Thyroid gland (tissue), 4 donors: ENCODE results near the gene RCOR1. TPM values are rescaled to one million over a fixed set of nuclear protein-coding genes. Genes with fewer than 3 reads are reported as not detected.

Experiments used
- DNase-seq, 2 donors: peaks; one replicate each; pipeline ENCODE4 v3.0.0-alpha.2; 2019
- H3K27ac ChIP-seq, 3 donors: fragments of 200-600 bp; sonication (generic); 1 replicate in 2 of 3; 2 replicates in 1 of 3; pipeline ENCODE4 v1.5.1; 2016 to 2019; ENCODE audit warnings: mild to moderate bottlenecking in 1 of 3, moderate library complexity in 1 of 3
- H3K27me3 ChIP-seq: fragments of 200-600 bp; sonication (generic); one replicate; pipeline ENCODE4 v1.5.1; 2019
- H3K36me3 ChIP-seq, 2 donors: fragments of 200-600 bp; sonication (generic); one replicate each; pipeline ENCODE4 v1.5.1; 2016 to 2019
- H3K4me1 ChIP-seq, 2 donors: fragments of 200-600 bp; sonication (generic); one replicate each; pipeline ENCODE4 v1.5.1; 2017 to 2019
- H3K4me3 ChIP-seq, 3 donors: fragments of 200-600 bp; sonication (generic); replicated peaks in 1 of 3; 1 replicate in 2 of 3; 2 replicates in 1 of 3; pipeline ENCODE4 v1.5.1; 2016; ENCODE audit warnings: mild to moderate bottlenecking in 1 of 3
- H3K9me3 ChIP-seq: fragments of 200-600 bp; sonication (generic); one replicate; pipeline ENCODE4 v1.5.1; 2017
- CTCF ChIP-seq, 6 experiments: fragments of 200-600 bp in 3 of 6; fragments of 450-650 bp in 3 of 6; sonication (generic) in 3 of 6; IDR thresholded peaks; one replicate each; pipeline ENCODE4 v1.5.1; 2016 to 2019; ENCODE audit warnings: antibody characterized with exemption in 6 of 6, mild to moderate bottlenecking in 2 of 6, inconsistent platforms in 1 of 6, moderate library complexity in 1 of 6
- POLR2A ChIP-seq, 2 donors: fragments of 450-650 bp; IDR thresholded peaks; one replicate each; pipeline ENCODE4 v1.6.1; 2017; ENCODE audit warnings: antibody characterized with exemption in 2 of 2, mild to moderate bottlenecking in 2 of 2, moderate library complexity in 1 of 2
- WGBS, 2 donors: methylation state at CpG; one replicate each; pipeline ENCODE4 v1.1.5; 2017; 5-methylcytosine and 5-hydroxymethylcytosine counted together
- intact Hi-C: fragments of 100-400 bp; cut with DNase I; formaldehyde crosslinking; loops from one replicate; pipeline ENCODE4 v1.15.1; 2023
- total RNA-seq, 4 donors: library from RNA; depleted of rRNA; stranded (reverse); fragments of >200 nt; gene quantifications; one replicate each; pipeline ENCODE4 v1.2.3, GENCODE V29; 2016

Gene RCOR1
- total RNA-seq, 4 donors from 2014 or later: 9.4 to 14.2 (median 11.3) TPM

- Histone ChIP-seq H3K36me3 (no peaks in the 10 kb centered on the region), H3K4me3 (no peak overlapping the region), H3K27me3 (no peaks in the 10 kb centered on the region), H3K9me3 (no peaks in the 10 kb centered on the region), H3K4me1 (peaks cover 13 to 14% of the 10 kb centered on the region in 2 donors), H3K27ac (no peak overlapping the region)
- peak; percentile 17 to 22 for DNase-seq
- intact Hi-C loops: no loop called here
- TF ChIP-seq POLR2A (IDR thresholded peaks at IDR 0.05) (no peak), CTCF (IDR thresholded peaks at IDR 0.05) (peak in 1 of 6 experiments; percentile 25)
- WGBS, 2 donors: 50 to 74% methylated on average over 9 to 12 of the region's 13 CpGs
Measured at GRCh38 chr14:102590667-102591099, 1.8 kb upstream of the RCOR1 start.

DNA sequence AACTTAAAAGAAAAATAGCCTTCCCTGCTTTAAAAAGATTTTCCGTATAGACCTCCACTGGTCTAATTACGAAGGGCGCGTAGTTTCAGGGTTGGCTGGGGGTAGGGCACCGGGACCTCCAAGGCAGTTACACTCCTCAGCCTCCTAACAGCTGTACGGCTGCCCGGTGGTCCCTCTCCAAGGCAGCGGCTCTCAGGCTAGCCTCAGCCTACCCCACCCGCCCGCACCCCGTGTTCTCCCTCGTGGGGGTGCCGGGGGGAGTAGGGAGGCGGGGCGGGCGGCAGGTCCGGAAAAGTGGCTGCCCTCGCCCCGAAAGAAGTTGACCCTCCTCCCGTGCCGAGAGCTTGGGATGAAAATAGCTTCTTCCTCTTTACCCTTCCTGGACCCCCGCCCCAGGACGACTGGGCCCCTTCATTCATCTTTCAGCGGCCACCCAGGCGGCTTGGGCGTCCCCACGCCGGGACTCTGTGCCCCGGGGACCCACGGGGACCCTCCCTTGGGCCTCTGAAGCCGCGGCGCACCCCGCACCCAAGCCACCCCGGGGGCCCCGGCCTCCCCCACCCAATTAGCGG lies 991 bp upstream of the RCOR1 start:
- Histone ChIP-seq H3K4me3 (peak overlapping the region; percentile 86 to 98 (median 95)), H3K4me1 (peaks cover 13 to 14% of the 10 kb centered on the region in 2 donors), H3K27ac (peak overlapping the region; percentile 92 to 98 (median 97)), H3K36me3 (no peaks in the 10 kb centered on the region), H3K27me3 (no peaks in the 10 kb centered on the region), H3K9me3 (no peaks in the 10 kb centered on the region)
- TF ChIP-seq CTCF (IDR thresholded peaks at IDR 0.05) (no peak), POLR2A (IDR thresholded peaks at IDR 0.05) (no peak)
- peak; percentile 26 to 37 for DNase-seq
- intact Hi-C loops: no loop called here
- 3% methylated on average over 15 to 16 of the region's 37 CpGs for WGBS, 2 donors

DNA sequence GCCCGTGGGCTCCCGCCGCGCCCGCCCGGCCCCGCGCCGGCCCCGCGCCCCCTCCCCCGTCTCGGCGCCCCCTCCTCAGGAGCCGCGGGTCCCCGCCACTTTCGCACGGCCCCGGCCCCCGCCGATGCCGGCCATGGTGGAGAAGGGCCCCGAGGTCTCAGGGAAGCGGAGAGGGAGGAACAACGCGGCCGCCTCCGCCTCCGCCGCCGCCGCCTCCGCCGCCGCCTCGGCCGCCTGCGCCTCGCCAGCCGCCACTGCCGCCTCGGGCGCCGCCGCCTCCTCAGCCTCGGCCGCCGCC lies 263 bp downstream of the RCOR1 start:
- TF ChIP-seq POLR2A (IDR thresholded peaks at IDR 0.05): no peak
- no peak for TF ChIP-seq CTCF (IDR thresholded peaks at IDR 0.05)
- no peaks in the 10 kb centered on the region for H3K36me3 ChIP-seq
- H3K9me3 ChIP-seq: no peaks in the 10 kb centered on the region
- no peak for DNase-seq
- H3K4me1 ChIP-seq: peaks cover 13 to 14% of the 10 kb centered on the region in 2 donors
- H3K4me3 ChIP-seq: peak overlapping the region; percentile 85 to 98 (median 86)
- intact Hi-C loops: no loop called here
- H3K27ac ChIP-seq: peak overlapping the region; percentile 78 to 97 (median 92)
- 3% methylated on average over 11 of the region's 49 CpGs; no CpG with 5 or more reads in 1 of the 2 donors for WGBS, 2 donors
- no peaks in the 10 kb centered on the region for H3K27me3 ChIP-seq

DNA sequence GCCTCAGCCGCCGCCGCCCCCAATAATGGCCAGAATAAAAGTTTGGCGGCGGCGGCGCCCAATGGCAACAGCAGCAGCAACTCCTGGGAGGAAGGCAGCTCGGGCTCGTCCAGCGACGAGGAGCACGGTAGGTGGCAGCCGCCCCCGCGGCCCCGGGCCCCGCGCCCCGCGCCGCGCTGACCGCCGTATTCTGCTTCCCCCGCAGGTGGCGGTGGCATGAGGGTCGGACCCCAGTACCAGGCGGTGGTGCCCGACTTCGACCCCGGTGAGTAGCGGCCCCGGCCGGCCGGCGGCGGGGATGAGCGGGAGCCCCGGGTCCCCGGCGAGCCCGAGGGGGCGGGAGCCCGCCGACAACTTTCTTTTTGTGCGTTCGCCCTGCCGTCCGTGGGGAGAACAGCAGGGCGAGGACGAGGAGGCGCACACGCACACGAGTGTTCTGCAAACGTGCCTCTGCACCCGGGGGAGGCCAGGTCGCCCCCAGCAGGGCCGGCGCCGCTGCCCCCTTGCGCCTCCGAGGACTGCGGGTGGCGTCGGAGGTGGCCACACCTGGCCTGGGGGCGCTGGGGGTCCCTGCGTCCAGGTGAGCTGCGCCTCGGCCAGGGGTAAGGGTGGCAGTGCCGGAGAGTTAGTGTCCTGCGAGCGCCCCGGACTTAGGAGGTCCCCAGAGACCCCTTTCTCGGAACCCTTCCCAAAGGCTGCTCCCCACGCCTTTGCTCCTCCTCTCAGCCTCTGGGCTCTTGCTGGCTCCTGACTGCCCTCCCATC lies 794 bp downstream of the RCOR1 start:
- H3K36me3 ChIP-seq: no peaks in the 10 kb centered on the region
- H3K27me3 ChIP-seq: no peaks in the 10 kb centered on the region
- H3K4me1 ChIP-seq: peaks cover 13 to 14% of the 10 kb centered on the region in 2 donors
- intact Hi-C loops: no loop called here
- H3K9me3 ChIP-seq: no peaks in the 10 kb centered on the region
- TF ChIP-seq CTCF (IDR thresholded peaks at IDR 0.05) (peak in 4 of 6 experiments; percentile 11 to 40 (median 22)), POLR2A (IDR thresholded peaks at IDR 0.05) (no peak)
- peak; percentile 53 to 58 for DNase-seq
- H3K4me3 ChIP-seq: peak overlapping the region; percentile 85 to 98 (median 86)
- H3K27ac ChIP-seq: peak overlapping the region; percentile 78 to 97 (median 92)
- WGBS, 2 donors: 2% methylated on average over 6 to 18 of the region's 75 CpGs

DNA sequence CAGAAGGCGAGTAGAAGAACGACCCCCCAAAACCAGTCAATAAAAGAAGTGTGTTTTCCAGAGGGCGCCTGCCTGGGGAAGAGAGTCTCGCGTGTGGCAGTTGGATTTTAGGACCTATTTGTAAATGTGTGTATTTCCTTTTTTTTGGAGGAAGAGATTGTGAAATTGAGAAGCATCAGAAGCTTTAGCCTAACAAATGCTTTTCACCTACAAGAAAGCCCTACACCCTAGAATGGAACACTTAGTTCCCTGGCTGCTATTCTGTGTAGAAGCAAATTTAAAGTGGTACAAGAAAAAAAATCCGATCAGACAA lies 1.3 kb downstream of the RCOR1 start:
- DNase-seq: no peak
- no peaks in the 10 kb centered on the region for H3K36me3 ChIP-seq
- peak overlapping the region; percentile 85 to 98 (median 86) for H3K4me3 ChIP-seq
- no peak for TF ChIP-seq POLR2A (IDR thresholded peaks at IDR 0.05)
- TF ChIP-seq CTCF (IDR thresholded peaks at IDR 0.05): no peak
- peaks cover 13 to 14% of the 10 kb centered on the region in 2 donors for H3K4me1 ChIP-seq
- 3 to 4% methylated on average over 6 of the region's 6 CpGs for WGBS, 2 donors
- H3K27me3 ChIP-seq: no peaks in the 10 kb centered on the region
- intact Hi-C loops: no loop called here
- peak overlapping the region in 2 of 3 donors; percentile 92 to 97 for H3K27ac ChIP-seq
- H3K9me3 ChIP-seq: no peaks in the 10 kb centered on the region
